Dermis microvascular lymphatic vessel endothelial cell (primary cell): Measurements from ENCODE around the gene ANO6. TPM values are rescaled to one million over a fixed set of nuclear protein-coding genes. Genes with fewer than 3 reads are reported as not detected.
"Not testable (repeated sequence)": the region's sequence is repeated elsewhere in the genome, so short reads cannot be mapped to it uniquely, and the experiment has no call there.

Experiments
- DNase-seq, 2 donors: peaks; one replicate each; pipeline versions ENCODE4 v3.0.0 to v3.0.0-alpha.2; 2010; ENCODE audit warnings: low read depth in 2 of 2
- total RNA-seq: library from RNA; depleted of rRNA; stranded (reverse); fragments of >200 nt; gene quantifications from 2 replicates; pipeline ENCODE4 v1.2.1, GENCODE V29; 2014

The ANO6 gene
- total RNA-seq, 1 donor from 2014 or later: 73.7 TPM

DNA sequence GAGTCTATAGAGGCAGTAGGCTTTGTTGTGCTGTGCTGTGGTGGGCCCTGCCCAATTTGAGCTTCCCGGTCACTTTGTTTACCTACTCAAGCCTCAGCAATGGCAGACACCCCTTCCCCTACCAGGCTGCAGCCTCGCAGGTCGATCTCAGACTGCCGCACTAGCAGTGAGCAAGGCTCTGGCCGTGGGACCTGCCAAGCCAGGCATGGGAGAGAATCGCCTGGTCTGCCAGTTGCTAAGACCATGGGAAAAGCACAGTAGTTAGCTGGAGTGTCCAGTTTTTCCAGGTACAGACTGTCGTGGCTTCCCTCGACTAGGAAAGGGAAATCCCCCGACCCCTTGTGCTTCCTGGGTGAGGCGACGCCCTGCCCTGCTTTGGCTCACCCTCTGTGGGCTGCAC lies 26.3 kb downstream of the ANO6 start:
- DNase-seq: no peak

- DNase-seq: no peak
Measured at GRCh38 chr12:45243963-45244362, 28.1 kb downstream of the ANO6 start.

GRCh38 chr12:45244561-45245343 lies 28.9 kb downstream of the ANO6 start:
- peak in 1 of 2 donors; percentile 62 for DNase-seq

GRCh38 chr12:45246236-45246635 lies 30.3 kb downstream of the ANO6 start:
- no peak for DNase-seq

DNA sequence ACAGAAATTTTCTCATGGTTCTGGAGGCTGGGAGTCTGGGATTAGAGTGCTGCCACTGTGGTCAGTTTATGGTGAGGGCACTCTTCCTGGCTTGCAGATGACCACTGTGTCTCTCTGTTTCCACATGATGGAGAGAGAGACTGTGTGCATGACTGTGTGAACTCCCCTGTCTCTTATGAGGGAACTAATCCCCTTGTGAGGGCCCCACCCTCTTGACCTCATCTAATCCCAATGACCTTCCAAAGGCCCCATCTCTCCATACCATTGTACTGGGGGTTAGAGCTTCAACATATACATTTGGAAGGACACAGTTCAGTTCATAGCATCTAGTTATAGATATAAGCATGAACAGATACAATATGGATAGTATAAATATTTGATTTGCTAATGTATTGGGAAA lies 31.7 kb downstream of the ANO6 start:
- no peak for DNase-seq

DNA sequence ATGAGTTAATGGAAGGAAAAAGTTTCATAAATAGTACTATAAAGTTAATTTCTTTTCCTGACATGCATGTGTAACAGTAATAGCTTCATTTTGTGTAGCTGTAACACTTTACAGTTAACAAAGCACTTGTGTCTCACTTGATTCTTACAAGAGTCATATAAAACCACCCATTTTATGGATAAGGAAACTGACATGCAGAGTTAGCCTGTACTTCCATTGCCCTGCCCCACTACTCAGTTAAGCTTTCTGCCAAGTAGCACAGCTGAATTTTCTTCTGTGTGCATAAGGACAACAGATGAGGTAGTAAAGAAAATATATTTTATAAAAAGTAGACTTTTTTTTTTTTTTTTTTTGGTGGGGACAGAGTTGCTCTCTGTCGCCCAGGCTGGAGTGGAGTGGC lies 32.2 kb downstream of the ANO6 start:
- no peak for DNase-seq

- no peak for DNase-seq
Measured at GRCh38 chr12:45254254-45254653, 38.4 kb downstream of the ANO6 start.

- DNase-seq: no peak
Measured at GRCh38 chr12:45256721-45257120, 40.8 kb downstream of the ANO6 start.

DNA sequence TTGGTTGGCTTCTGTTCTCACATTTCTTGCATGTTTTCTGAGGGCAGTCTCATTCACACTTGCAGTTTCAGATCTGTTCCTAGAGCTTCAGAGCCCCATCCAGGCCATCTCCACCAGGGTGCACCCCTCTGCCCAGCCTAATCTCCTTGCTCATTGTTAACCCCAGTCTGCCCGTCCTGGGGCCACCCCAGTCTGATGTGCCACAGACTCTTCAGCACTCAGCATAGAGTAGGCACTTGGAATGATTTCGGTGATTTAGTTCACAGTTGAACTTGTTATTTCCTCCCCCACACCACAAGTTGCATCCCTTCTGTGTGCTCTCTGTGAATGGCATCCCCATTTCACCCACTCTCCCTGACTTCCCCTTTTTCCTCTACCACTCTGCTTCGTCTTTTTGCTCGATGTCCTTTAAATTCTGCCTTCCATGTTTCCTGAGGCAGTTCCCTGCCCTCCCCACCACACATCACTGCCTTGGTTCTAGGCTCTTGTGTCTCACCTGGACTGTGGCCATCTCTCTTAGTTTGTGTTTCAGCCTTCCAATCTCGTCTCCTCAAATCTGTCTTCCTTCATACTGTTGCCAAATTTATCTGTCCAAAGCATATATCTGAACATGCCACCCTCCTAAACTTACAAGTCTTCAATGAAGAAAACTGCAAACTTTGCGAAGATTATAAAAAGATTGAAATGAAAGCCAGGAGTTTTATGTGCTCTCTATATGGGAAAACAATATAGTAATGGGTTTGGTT lies 41.5 kb downstream of the ANO6 start:
- no peak for DNase-seq

GRCh38 chr12:45259675-45260074 lies 43.8 kb downstream of the ANO6 start:
- DNase-seq: no peak

- peak in 1 of 2 donors; percentile 63 for DNase-seq
Measured at GRCh38 chr12:45260104-45260815, 44.4 kb downstream of the ANO6 start.

DNA sequence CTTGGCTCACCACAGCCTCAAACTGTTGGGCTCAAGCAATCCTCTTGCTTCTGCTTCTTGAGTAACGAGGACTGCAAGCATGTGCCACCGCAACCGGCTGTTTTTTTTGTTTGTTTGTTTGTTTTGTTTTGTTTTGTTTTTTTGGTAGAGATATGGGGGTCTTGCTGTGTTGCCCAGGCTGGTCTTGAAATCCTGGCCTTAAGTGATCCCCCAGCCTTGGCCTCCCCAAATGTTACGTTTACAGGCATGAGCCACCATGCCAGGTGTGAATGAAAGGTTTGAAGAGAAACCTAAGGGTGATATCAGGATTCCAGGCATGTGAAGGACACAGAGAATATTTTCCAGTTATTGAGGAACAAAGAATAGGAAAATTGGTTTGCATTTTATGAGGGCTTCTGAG lies 45.0 kb downstream of the ANO6 start:
- DNase-seq: no peak

- not testable (repeated sequence) for DNase-seq
Measured at GRCh38 chr12:45262185-45262584, 46.3 kb downstream of the ANO6 start.

- DNase-seq: no peak
Measured at GRCh38 chr12:45263587-45263986, 47.7 kb downstream of the ANO6 start.

GRCh38 chr12:45268672-45269411 lies 52.9 kb downstream of the ANO6 start:
- DNase-seq: peak; percentile 45 to 98

- no peak for DNase-seq
Measured at GRCh38 chr12:45269412-45269751, 53.5 kb downstream of the ANO6 start.

DNA sequence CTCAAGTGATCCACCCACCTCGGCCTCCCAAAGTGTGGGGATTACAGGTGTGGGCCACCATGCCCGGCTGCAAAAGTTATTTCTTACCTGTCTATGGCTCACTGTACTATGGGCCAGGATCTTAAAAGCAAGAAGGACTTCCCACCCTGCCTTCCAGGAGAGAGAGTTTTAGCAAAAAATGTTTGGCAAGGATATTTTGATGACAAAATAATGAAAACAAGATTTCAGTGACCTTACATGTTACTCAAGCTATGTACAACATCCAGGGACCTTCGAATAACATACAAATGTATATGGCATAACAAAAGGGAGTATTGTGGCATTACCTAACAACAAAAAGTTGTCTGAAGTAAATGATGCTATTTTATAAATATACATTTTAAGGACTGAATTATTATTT lies 55.1 kb downstream of the ANO6 start:
- no peak for DNase-seq

- DNase-seq: peak in 1 of 2 donors; percentile 95
Measured at GRCh38 chr12:45273717-45274271, 57.9 kb downstream of the ANO6 start.

DNA sequence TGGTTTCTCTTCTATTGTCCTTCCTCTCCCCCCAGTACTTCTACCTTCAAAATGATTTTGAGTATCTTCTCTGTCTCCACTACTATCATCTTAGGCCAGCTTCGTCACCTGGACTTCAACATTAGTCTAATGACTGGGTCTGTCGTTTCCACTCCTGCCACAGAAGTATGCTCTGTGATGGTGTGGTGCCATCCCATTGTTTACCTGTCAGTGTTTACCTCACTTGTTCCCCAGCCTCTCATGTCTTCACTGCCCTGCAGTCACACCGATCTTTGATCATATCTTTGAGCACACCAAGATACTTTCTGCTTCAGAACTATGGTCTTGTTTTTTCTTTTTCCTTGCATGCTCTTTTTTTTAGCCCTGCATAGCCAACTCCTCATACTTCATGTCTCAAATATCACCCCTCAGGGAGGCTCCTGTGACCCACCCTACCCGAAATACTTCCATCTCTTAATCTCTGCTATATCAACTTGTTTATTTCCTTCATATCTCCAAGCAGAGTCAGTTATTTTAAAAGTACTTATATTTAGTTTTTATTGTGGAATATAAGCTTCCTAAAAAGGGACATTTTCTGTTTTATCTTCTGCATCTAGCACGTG lies 60.4 kb downstream of the ANO6 start:
- DNase-seq: no peak

GRCh38 chr12:45278447-45278846 lies 62.6 kb downstream of the ANO6 start:
- DNase-seq: no peak
